HL-60 (cell line): Measurements from ENCODE around the gene KRT75.

ENCODE experiments used
- DNase-seq, 2 experiments: peaks; one replicate each; pipeline ENCODE4 v3.0.0-alpha.2; 2010 to 2020; ENCODE audit warnings: low read depth in 1 of 2, low spot score in 1 of 2
- H3K27ac ChIP-seq: fragments of 250-450 bp; sonication (Bioruptor Pico); replicated peaks from 2 replicates; pipeline ENCODE4 v1.5.1; 2020; ENCODE audit warnings: mild to moderate bottlenecking, moderate library complexity
- H3K27me3 ChIP-seq: fragments of 250-450 bp; sonication (Bioruptor Pico); 2 replicates; pipeline ENCODE4 v1.5.1; 2021; ENCODE audit warnings: mild to moderate bottlenecking, moderate library complexity; ENCODE audit not compliant: insufficient read depth, poor library complexity, severe bottlenecking
- H3K4me3 ChIP-seq: replicated peaks from 2 replicates; pipeline ENCODE4 v1.5.1; 2011; ENCODE audit warnings: mild to moderate bottlenecking, control low read depth, low read length; ENCODE audit not compliant: insufficient read depth
- CTCF ChIP-seq: IDR thresholded peaks from one replicate; pipeline ENCODE4 v1.5.1; 2011; ENCODE audit warnings: low read length, control low read depth, inconsistent platforms; ENCODE audit not compliant: insufficient read depth
- GABPA ChIP-seq: IDR thresholded peaks from 2 replicates; pipeline ENCODE4 v1.6.1; 2012; ENCODE audit warnings: low read depth
- POLR2AphosphoS5 ChIP-seq: IDR thresholded peaks from 2 replicates; pipeline ENCODE4 v1.6.1; 2012; ENCODE audit warnings: low read depth
- REST ChIP-seq: IDR thresholded peaks from 2 replicates; pipeline ENCODE4 v1.6.1; 2012; ENCODE audit warnings: low read depth; ENCODE audit not compliant: insufficient replicate concordance
- SPI1 ChIP-seq: IDR thresholded peaks from 2 replicates; pipeline ENCODE4 v1.6.1; 2012; ENCODE audit warnings: low read depth, mild to moderate bottlenecking, borderline replicate concordance

KRT75 gene

GRCh38 chr12:52405922-52406385 is 28.2 kb downstream of the KRT75 start, which contains the start of gene KRT82:
Gene KRT82, minus strand, starts transcription at chr12:52406335. Its CDS starts 58 bp downstream, at chr12:52406277.
- Histone ChIP-seq H3K4me3 (no peak within 1 kb of the TSS), H3K27me3 (no peaks in the 10 kb centered on the region), H3K27ac (no peak within 1 kb of the TSS)
- TF ChIP-seq REST = no peak
- no peak for DNase-seq

GRCh38 chr12:52404951-52405350 is 29.2 kb downstream of the KRT75 start:
- H3K27ac ChIP-seq = no peak overlapping the region
- no peaks in the 10 kb centered on the region for H3K27me3 ChIP-seq
- H3K4me3 ChIP-seq = no peak overlapping the region
- TF ChIP-seq SPI1 (no peak), POLR2AphosphoS5 (no peak), GABPA (no peak), REST (no peak), CTCF (no peak)
- no peak for DNase-seq

GRCh38 chr12:52403561-52403960 is 30.6 kb downstream of the KRT75 start:
- Histone ChIP-seq H3K27me3 (no peaks in the 10 kb centered on the region), H3K4me3 (no peak overlapping the region), H3K27ac (no peak overlapping the region)
- no peak for TF ChIP-seq POLR2AphosphoS5
- TF ChIP-seq CTCF = no peak
- no peak for TF ChIP-seq GABPA
- TF ChIP-seq REST = no peak
- DNase-seq = no peak
